B cell (primary cell): Measurements from ENCODE around the gene CREB3L4. TPM values are rescaled to one million over a fixed set of nuclear protein-coding genes. Genes with fewer than 3 reads are reported as not detected.
A peak's percentile ranks its signal among the peaks of the same experiment; 100 is the strongest.

Experiments used
- ATAC-seq: fragments of 200-7000 bp; cut with Tn5 transposase; one replicate; pipeline ENCODE4 v1.10.0; 2021; ENCODE audit warnings: low read depth, mild to moderate bottlenecking, moderate number of reproducible peaks, moderate library complexity
- CTCF ChIA-PET: fragments of 350-600 bp; sonication (Branson Sonifier 250); formaldehyde crosslinking; loops from one replicate; lab custom pipeline; 2021; ENCODE audit warnings: antibody characterized with exemption, inconsistent platforms; lab: Charles Lee
- POLR2A ChIA-PET: fragments of 350-600 bp; sonication (Branson Sonifier 250); formaldehyde crosslinking; loops from one replicate; lab custom pipeline; 2021; ENCODE audit warnings: antibody characterized with exemption; lab: Charles Lee
- DNase-seq: peaks from one replicate; pipeline ENCODE4 v3.0.0; 2013
- H2AFZ ChIP-seq: 2 replicates; pipeline ENCODE4 v1.6.1; 2012; ENCODE audit warnings: mild to moderate bottlenecking, low read depth, low read length; ENCODE audit not compliant: insufficient read depth, poor library complexity, severe bottlenecking
- H3K27ac ChIP-seq, 2 donors: 1 replicate in 1 of 2; 2 replicates in 1 of 2; pipeline ENCODE4 v1.5.1; 2012 to 2013; ENCODE audit warnings: low read length in 2 of 2, mild to moderate bottlenecking in 2 of 2, moderate library complexity in 1 of 2
- H3K27me3 ChIP-seq, 4 experiments: fragments of 200-600 bp in 1 of 4; sonication (generic) in 1 of 4; replicated peaks in 1 of 4; 1 replicate in 2 of 4; 2 replicates in 2 of 4; pipeline versions ENCODE4 v1.6.1 to v1.7.0; 2013 to 2016; ENCODE audit warnings: low read length in 3 of 4, mild to moderate bottlenecking in 2 of 4, mixed read lengths in 1 of 4, moderate library complexity in 1 of 4; ENCODE audit not compliant: insufficient read depth in 4 of 4, control insufficient read depth in 3 of 4; ENCODE audit errors: control extremely low read depth in 1 of 4
- H3K36me3 ChIP-seq, 2 experiments: replicated peaks in 1 of 2; 1 replicate in 1 of 2; 2 replicates in 1 of 2; pipeline versions ENCODE4 v1.6.1 to v1.7.1; 2013; ENCODE audit warnings: low read length in 1 of 2; ENCODE audit not compliant: insufficient read depth in 2 of 2, control insufficient read depth in 1 of 2; ENCODE audit errors: control extremely low read depth in 1 of 2, extremely low read depth in 1 of 2
- H3K4me1 ChIP-seq, 2 donors: fragments of 200-600 bp in 1 of 2; sonication (generic) in 1 of 2; 1 replicate in 1 of 2; 2 replicates in 1 of 2; pipeline versions ENCODE4 v1.5.1 to v1.6.1; 2013 to 2017; ENCODE audit warnings: low read length in 2 of 2; ENCODE audit not compliant: control insufficient read depth in 2 of 2, insufficient read depth in 2 of 2
- H3K4me2 ChIP-seq: replicated peaks from 2 replicates; pipeline ENCODE3; 2012; ENCODE audit warnings: mild to moderate bottlenecking, low read depth, low read length; ENCODE audit not compliant: poor library complexity, severe bottlenecking
- H3K4me3 ChIP-seq, 5 experiments: fragments of 200-600 bp in 1 of 5; sonication (generic) in 1 of 5; 1 replicate in 3 of 5; 2 replicates in 2 of 5; pipeline versions ENCODE4 v1.5.1 to v1.7.0; 2011 to 2016; ENCODE audit warnings: low read length in 4 of 5, mild to moderate bottlenecking in 4 of 5, low read depth in 2 of 5, control low read depth in 1 of 5, moderate library complexity in 1 of 5; ENCODE audit not compliant: insufficient read depth in 1 of 5; ENCODE audit errors: control extremely low read depth in 1 of 5, extremely low read depth in 1 of 5
- H3K79me2 ChIP-seq: fragments of 200-600 bp; sonication (generic); one replicate; pipeline ENCODE4 v1.6.0; 2016; ENCODE audit warnings: low read length; ENCODE audit not compliant: control insufficient read depth, insufficient read depth
- H3K9ac ChIP-seq: fragments of 200-600 bp; sonication (generic); 2 replicates; pipeline ENCODE4 v1.6.1; 2017; ENCODE audit warnings: mild to moderate bottlenecking, low read length, moderate library complexity
- H3K9me3 ChIP-seq, 3 donors: one replicate each; pipeline versions ENCODE4 v1.6.1 to v1.7.1; 2013; ENCODE audit warnings: low read length in 2 of 3; ENCODE audit not compliant: control insufficient read depth in 2 of 3, insufficient read depth in 1 of 3; ENCODE audit errors: control extremely low read depth in 1 of 3
- H4K20me1 ChIP-seq: 2 replicates; pipeline ENCODE4 v1.6.0; 2012; ENCODE audit warnings: mild to moderate bottlenecking, low read length; ENCODE audit not compliant: insufficient read depth, control insufficient read depth, poor library complexity, severe bottlenecking
- H3K27ac Mint-ChIP-seq: one replicate; pipeline ENCODE4 v1.8.0; 2021; ENCODE audit warnings: mixed read lengths
- H3K27me3 Mint-ChIP-seq: one replicate; pipeline ENCODE4 v1.8.0; 2021; ENCODE audit warnings: mixed read lengths
- H3K4me1 Mint-ChIP-seq: one replicate; pipeline ENCODE4 v1.8.0; 2021; ENCODE audit warnings: mixed read lengths
- H3K4me3 Mint-ChIP-seq: one replicate; pipeline ENCODE4 v1.8.0; 2021; ENCODE audit warnings: mixed read lengths
- H3K9me3 Mint-ChIP-seq: one replicate; pipeline ENCODE4 v1.8.0; 2022; ENCODE audit warnings: mixed read lengths; ENCODE audit not compliant: insufficient read depth
- CTCF ChIP-seq: fragments of 200-600 bp; IDR thresholded peaks from one replicate; pipeline ENCODE4 v1.8.0; 2022; ENCODE audit warnings: antibody characterized with exemption, mild to moderate bottlenecking
- EZH2 ChIP-seq: IDR thresholded peaks from 2 replicates; pipeline ENCODE4 v1.6.1; 2012; ENCODE audit warnings: borderline replicate concordance, low read depth, mild to moderate bottlenecking, moderate library complexity, low read length; ENCODE audit not compliant: insufficient read depth, poor library complexity, severe bottlenecking
- WGBS: methylation state at CpG from one replicate; pipeline ENCODE4 v1.1.5; 2013; ENCODE audit warnings: missing lambda C conversion rate; ENCODE audit not compliant: insufficient coverage; 5-methylcytosine and 5-hydroxymethylcytosine counted together
- intact Hi-C: fragments of 100-400 bp; cut with micrococcal nuclease; formaldehyde crosslinking; loops from one replicate; pipeline ENCODE4 v1.10.0; 2022
- polyA plus RNA-seq: library from polyadenylated mRNA; depleted of rRNA; stranded (reverse); fragments of >200 nt; gene quantifications from 2 replicates; pipeline ENCODE4 v1.2.3, GENCODE V29; 2012
- total RNA-seq, 2 donors: library from RNA; stranded (reverse); fragments of 120-200 nt in 1 of 2; gene quantifications; 1 replicate in 1 of 2; 2 replicates in 1 of 2; pipeline versions ENCODE4 v1.2.3 to v1.2.4, GENCODE V29; 2013 to 2022

CREB3L4 gene
- total and polyA plus RNA-seq, 2 donors (not counting 1 experiment from before 2014, with no cell fraction given) = 21.8 to 28.1 TPM

DNA sequence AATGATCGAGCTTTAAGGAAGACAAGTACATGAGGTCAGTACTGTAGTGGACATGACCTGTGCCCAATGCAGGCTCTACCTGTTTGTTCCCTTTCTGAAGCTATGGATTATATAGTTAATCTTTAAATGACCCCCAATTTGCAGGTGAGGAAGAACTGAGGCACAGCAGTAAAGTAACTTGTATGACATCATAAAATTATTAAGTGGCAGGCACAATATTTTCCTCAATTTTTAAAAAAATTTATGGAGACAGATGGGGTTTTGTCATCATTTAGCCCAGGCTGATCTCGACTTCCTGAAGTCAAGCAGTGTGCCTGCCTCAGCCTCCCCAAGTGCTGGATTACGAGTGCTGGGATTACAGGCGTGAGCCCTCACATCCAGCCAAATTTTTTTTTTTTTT lies 41.3 kb upstream of the CREB3L4 start:
- ChIA-PET POLR2A (no interaction called here), CTCF (interaction anchor here (1.0 kb wide), 1 partner anchor 18 kb away, joined by 3 read pairs; no protein-coding TSS in a partner anchor)
- peaks cover 26% of the 10 kb centered on the region for H3K79me2 ChIP-seq
- WGBS = 100% methylated on average over 1 of the region's 4 CpGs
- ATAC-seq = no peak
- intact Hi-C loops = no loop called here
- Mint-ChIP-seq H3K27me3 (no peaks in the 10 kb centered on the region), H3K4me1 (peaks cover 15% of the 10 kb centered on the region), H3K9me3 (no peaks in the 10 kb centered on the region), H3K4me3 (no peak overlapping the region), H3K27ac (no peak overlapping the region)
- H4K20me1 ChIP-seq = peaks cover 16% of the 10 kb centered on the region
- TF ChIP-seq CTCF = no peak
- no peak for TF ChIP-seq EZH2
- H3K27ac ChIP-seq = no peak overlapping the region
- H3K4me2 ChIP-seq = no peak overlapping the region
- no peaks in the 10 kb centered on the region for H3K9me3 ChIP-seq
- H2AFZ ChIP-seq = no peak overlapping the region
- peaks cover 0 to 20% of the 10 kb centered on the region in 2 experiments for H3K36me3 ChIP-seq
- H3K4me1 ChIP-seq = peaks cover 21 to 26% of the 10 kb centered on the region in 2 donors
- H3K27me3 ChIP-seq = no peaks in the 10 kb centered on the region
- H3K4me3 ChIP-seq = no peak overlapping the region
- DNase-seq = no peak
- H3K9ac ChIP-seq = no peak overlapping the region

DNA sequence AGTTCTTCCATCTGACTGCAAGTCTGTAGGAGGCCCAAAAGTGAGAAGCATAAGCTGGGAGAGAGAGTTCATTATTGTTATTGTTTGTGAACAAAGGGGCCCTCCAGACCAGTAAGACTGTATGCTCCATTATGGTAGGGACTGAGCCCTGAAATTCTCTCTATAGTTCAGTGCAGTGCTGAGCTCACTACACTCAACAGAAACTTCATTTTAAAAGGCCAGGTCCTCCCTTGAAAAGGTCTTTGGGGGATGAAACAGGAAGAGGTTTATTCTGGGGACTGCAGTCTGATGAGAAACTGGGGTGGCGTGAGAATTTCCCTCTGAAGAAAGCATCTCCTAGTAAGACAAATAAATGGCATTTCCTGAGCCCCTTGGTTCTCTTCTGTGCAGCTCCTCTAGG lies 39.5 kb upstream of the CREB3L4 start:
- Mint-ChIP-seq H3K4me3 (no peak overlapping the region), H3K27ac (peak overlapping the region; percentile 21), H3K4me1 (peaks cover 6% of the 10 kb centered on the region), H3K27me3 (no peaks in the 10 kb centered on the region), H3K9me3 (no peaks in the 10 kb centered on the region)
- Histone ChIP-seq H3K36me3 (peaks cover 0 to 35% of the 10 kb centered on the region in 2 experiments), H3K4me2 (no peak overlapping the region), H3K9ac (no peak overlapping the region), H3K4me3 (no peak overlapping the region), H3K9me3 (no peaks in the 10 kb centered on the region), H3K27ac (peak overlapping the region in 1 of 2 donors; percentile 48), H4K20me1 (peaks cover 15% of the 10 kb centered on the region), H3K79me2 (peaks cover 14% of the 10 kb centered on the region), H3K27me3 (no peaks in the 10 kb centered on the region), H3K4me1 (peaks cover 15 to 18% of the 10 kb centered on the region in 2 donors), H2AFZ (no peak overlapping the region)
- intact Hi-C loops = no loop called here
- no peak for DNase-seq
- TF ChIP-seq CTCF = no peak
- TF ChIP-seq EZH2 = no peak
- ATAC-seq = no peak
- ChIA-PET POLR2A (interaction anchor here (1.0 to 1.1 kb wide), 2 partner anchors 17 to 60 kb away, joined by 4 to 5 read pairs; no protein-coding TSS in a partner anchor), CTCF (no interaction called here)
- no CpG with 5 or more reads among the region's 1 CpG for WGBS
